KMS-11 (cell line): ENCODE results near the gene SSBP2.

Source experiments
- H2AFZ ChIP-seq: fragments of 200-600 bp; sonication (generic); 2 replicates; pipeline ENCODE4 v1.6.1; 2016; ENCODE audit warnings: antibody characterized with exemption, mixed run types, low read depth
- H3K27ac ChIP-seq: fragments of 200-600 bp; sonication (generic); 2 replicates; pipeline ENCODE4 v1.6.1; 2016; ENCODE audit warnings: mild to moderate bottlenecking, mixed run types
- H3K27me3 ChIP-seq: fragments of 200-600 bp; sonication (generic); 2 replicates; pipeline ENCODE4 v1.6.1; 2017; ENCODE audit warnings: mild to moderate bottlenecking, low read depth, mixed run types, moderate library complexity; ENCODE audit not compliant: insufficient read depth
- H3K36me3 ChIP-seq: fragments of 200-600 bp; sonication (generic); 2 replicates; pipeline ENCODE4 v1.6.1; 2017; ENCODE audit warnings: mild to moderate bottlenecking, mixed run types; ENCODE audit not compliant: insufficient read depth
- H3K4me1 ChIP-seq: fragments of 200-600 bp; sonication (generic); 2 replicates; pipeline ENCODE4 v1.6.1; 2016; ENCODE audit warnings: mild to moderate bottlenecking, low read depth, mixed run types; ENCODE audit not compliant: poor library complexity, severe bottlenecking
- H3K4me2 ChIP-seq: fragments of 200-600 bp; sonication (generic); 2 replicates; pipeline ENCODE4 v1.7.0; 2016; ENCODE audit warnings: mild to moderate bottlenecking, mixed run types
- H3K4me3 ChIP-seq: fragments of 200-600 bp; sonication (generic); IDR thresholded peaks from 2 replicates; pipeline ENCODE4 v1.6.1; 2017; ENCODE audit warnings: low read depth, low read length, mixed read lengths; ENCODE audit not compliant: insufficient read depth
- H3K79me2 ChIP-seq: fragments of 200-600 bp; sonication (generic); 2 replicates; pipeline ENCODE4 v1.6.1; 2016; ENCODE audit warnings: low read depth, mixed run types; ENCODE audit not compliant: insufficient read depth
- H3K9ac ChIP-seq: fragments of 200-600 bp; sonication (generic); 2 replicates; pipeline ENCODE4 v1.6.1; 2016; ENCODE audit warnings: mild to moderate bottlenecking, mixed run types
- H4K20me1 ChIP-seq: fragments of 200-600 bp; sonication (generic); 2 replicates; pipeline ENCODE4 v1.6.1; 2016; ENCODE audit warnings: mild to moderate bottlenecking, mixed run types; ENCODE audit not compliant: insufficient read depth
- CTCF ChIP-seq: fragments of 200-600 bp; sonication (generic); conservative IDR thresholded peaks from 2 replicates; pipeline ENCODE4 v1.6.1; 2017; ENCODE audit warnings: low read depth, mild to moderate bottlenecking, antibody characterized with exemption, low read length, moderate library complexity, mixed read lengths

Gene SSBP2

DNA sequence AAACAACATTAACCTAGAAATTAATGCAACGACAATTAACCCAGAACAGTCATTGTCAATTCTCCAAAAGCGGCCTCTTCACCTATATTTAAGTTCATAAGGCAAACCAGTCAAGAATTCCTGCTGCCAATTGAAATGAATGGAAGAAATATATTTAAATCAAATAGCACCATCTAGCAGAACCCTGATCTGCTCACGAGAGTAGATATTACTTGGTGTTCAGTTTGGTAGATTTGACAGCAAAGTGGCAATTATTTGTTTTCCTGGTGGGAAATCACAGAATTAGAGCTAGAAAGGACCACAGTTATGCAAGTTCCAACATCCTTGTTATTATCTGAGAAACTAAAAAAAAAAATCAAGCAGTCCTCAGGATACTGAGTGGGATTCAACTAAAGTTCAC is 2.3 kb downstream of the SSBP2 start:
- H4K20me1 ChIP-seq, result peaks cover 27% of the 10 kb centered on the region
- H3K36me3 ChIP-seq, result no peaks in the 10 kb centered on the region
- no peak for TF ChIP-seq CTCF
- H3K4me2 ChIP-seq, result peak overlapping the region; percentile 64
- peak overlapping the region; percentile 61; the same call in 1 of the 2 replicates for H3K27ac ChIP-seq
- no peak overlapping the region for H3K4me3 ChIP-seq
- H3K79me2 ChIP-seq, result peaks cover 64% of the 10 kb centered on the region
- peaks cover 60% of the 10 kb centered on the region for H3K4me1 ChIP-seq
- H2AFZ ChIP-seq, result no peak overlapping the region
- no peaks in the 10 kb centered on the region for H3K27me3 ChIP-seq
- H3K9ac ChIP-seq, result peak overlapping the region; percentile 6; the same call in 1 of the 2 replicates

DNA sequence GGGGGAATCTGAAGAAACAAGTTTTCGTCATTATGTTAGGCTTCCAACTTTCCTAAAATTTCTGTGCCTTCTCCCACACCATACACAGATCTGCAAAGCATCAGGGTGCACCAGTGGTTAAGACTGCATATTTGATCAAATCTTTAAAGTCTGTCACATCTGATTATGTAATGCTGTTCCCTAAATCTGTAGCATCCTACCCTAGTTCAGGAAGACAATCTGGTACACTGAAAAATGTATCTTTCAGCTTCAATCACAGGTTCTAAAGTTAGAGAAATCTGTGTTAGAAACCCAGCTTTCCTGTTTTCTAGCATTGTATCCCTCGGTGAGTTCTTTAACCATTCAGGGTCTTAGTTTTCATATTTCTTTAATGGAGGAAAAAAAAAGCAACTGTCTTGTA is 3.9 kb downstream of the SSBP2 start:
- no peak overlapping the region for H2AFZ ChIP-seq
- H3K79me2 ChIP-seq, result peaks cover 79% of the 10 kb centered on the region
- H3K4me2 ChIP-seq, result peak overlapping the region; percentile 64; the same call in 1 of the 2 replicates
- no peak overlapping the region for H3K4me3 ChIP-seq
- H3K27ac ChIP-seq, result no peak overlapping the region
- no peak for TF ChIP-seq CTCF
- H4K20me1 ChIP-seq, result peaks cover 27% of the 10 kb centered on the region
- H3K27me3 ChIP-seq, result no peaks in the 10 kb centered on the region
- no peaks in the 10 kb centered on the region for H3K36me3 ChIP-seq
- peaks cover 68% of the 10 kb centered on the region for H3K4me1 ChIP-seq
- no peak overlapping the region for H3K9ac ChIP-seq

DNA sequence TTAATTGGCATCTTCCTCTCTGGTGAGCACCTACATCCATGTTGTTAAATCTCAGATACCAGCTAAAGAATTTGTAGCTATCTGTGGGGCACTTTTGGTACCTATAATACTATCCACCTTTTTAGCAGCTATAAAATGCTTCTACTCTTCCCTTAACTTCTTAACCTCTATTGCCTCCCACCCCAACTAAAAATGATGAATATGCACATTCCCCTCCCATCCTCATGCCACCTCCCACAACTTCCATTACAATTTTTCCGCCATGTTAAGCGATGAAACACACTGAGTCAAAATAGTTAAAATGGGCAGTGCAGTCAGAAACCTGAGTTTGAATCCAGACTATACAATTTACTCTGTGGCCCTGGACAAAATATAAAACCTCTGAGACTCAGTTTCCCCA is 10.1 kb downstream of the SSBP2 start:
- no peak overlapping the region for H2AFZ ChIP-seq
- no peaks in the 10 kb centered on the region for H3K27me3 ChIP-seq
- H3K9ac ChIP-seq, result no peak overlapping the region
- no peaks in the 10 kb centered on the region for H3K36me3 ChIP-seq
- peaks cover 54% of the 10 kb centered on the region for H3K4me1 ChIP-seq
- H3K79me2 ChIP-seq, result peaks cover 100% of the 10 kb centered on the region
- H3K4me2 ChIP-seq, result no peak overlapping the region
- peaks cover 21% of the 10 kb centered on the region for H4K20me1 ChIP-seq
- no peak overlapping the region for H3K27ac ChIP-seq
- no peak for TF ChIP-seq CTCF
- no peak overlapping the region for H3K4me3 ChIP-seq

DNA sequence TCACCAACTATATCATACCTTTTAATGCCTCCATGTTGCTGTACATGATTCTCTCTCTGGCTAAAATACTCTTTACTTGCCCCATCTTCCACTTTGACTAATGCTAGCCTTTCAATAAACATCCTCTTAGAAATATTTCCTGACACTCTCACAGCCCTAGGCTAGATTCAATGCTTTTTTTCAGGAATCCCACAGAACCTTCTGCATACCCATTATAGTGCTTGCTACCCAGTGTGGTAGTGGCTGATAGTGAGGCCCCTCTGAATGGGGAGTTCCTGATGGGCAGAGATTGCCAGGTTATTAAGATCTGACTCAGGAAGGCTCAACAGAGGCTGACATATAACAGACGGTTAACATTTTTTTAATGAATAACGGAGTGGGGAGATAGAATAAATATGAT is 11.6 kb downstream of the SSBP2 start:
- Histone ChIP-seq H3K4me3 (no peak overlapping the region), H3K79me2 (peaks cover 100% of the 10 kb centered on the region), H3K9ac (no peak overlapping the region), H3K4me1 (peaks cover 44% of the 10 kb centered on the region), H3K27ac (no peak overlapping the region), H2AFZ (no peak overlapping the region), H3K27me3 (no peaks in the 10 kb centered on the region), H4K20me1 (peaks cover 16% of the 10 kb centered on the region), H3K36me3 (no peaks in the 10 kb centered on the region), H3K4me2 (no peak overlapping the region)
- TF ChIP-seq CTCF, result no peak
